AG10803 (cell line): ENCODE measurements around the gene COL6A2.

Experiments used
- DNase-seq: peaks from one replicate; pipeline ENCODE4 v3.0.0; 2010; ENCODE audit warnings: low read depth
- H3K4me3 ChIP-seq: 2 replicates; pipeline ENCODE4 v1.5.1; 2011; ENCODE audit warnings: mild to moderate bottlenecking, low read length, control low read depth
- TF ChIP-seq, protein P1 (sequence below): conservative IDR thresholded peaks from 2 replicates; pipeline ENCODE4 v1.5.1; 2011; ENCODE audit warnings: mild to moderate bottlenecking, low read length, control low read depth, inconsistent platforms

The COL6A2 gene

DNA sequence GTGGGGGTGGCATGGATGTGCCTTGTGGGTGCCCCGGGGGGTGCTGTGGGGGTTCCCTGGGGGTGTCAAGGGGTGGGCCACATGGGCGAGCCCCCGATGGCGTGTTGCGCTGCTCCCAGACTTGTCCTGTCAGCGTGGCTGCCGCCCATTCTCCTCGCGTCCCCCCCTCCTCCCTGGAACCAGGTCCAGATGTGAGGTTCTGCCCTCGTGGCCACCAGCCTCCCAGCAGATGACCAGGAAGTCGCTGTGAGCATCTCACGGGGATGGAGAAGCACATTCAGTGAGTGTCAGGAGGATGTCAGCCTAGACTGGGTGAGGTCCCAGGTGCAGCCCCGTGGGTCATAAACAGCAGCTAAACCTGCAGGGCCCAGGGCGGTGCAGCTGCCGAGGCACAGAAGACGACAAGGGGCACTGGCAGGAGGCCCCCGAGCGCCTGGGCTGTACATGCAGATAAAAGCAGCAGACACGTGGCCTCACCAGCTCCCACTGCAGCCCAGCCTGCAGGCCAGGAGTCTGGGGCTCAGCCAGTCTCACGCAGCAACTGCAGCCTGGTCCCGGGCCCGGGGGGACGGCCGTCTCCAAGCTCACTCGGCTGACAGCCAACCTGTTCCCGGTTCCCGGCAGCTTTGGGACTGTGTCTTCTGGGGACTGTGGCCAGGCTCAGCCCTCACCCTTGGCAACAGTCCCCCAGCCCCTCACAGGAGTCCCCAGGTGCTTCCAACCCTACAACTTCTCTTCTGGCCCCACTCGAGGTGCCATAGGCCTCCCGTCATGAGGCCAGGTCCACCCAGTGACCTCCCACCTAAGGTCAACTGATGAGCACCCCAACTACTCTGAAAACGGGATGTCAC is 17.5 kb upstream of the COL6A2 start:
- no peak overlapping the region for H3K4me3 ChIP-seq
- peak; percentile 61 for DNase-seq
- TF ChIP-seq, protein P1, sequence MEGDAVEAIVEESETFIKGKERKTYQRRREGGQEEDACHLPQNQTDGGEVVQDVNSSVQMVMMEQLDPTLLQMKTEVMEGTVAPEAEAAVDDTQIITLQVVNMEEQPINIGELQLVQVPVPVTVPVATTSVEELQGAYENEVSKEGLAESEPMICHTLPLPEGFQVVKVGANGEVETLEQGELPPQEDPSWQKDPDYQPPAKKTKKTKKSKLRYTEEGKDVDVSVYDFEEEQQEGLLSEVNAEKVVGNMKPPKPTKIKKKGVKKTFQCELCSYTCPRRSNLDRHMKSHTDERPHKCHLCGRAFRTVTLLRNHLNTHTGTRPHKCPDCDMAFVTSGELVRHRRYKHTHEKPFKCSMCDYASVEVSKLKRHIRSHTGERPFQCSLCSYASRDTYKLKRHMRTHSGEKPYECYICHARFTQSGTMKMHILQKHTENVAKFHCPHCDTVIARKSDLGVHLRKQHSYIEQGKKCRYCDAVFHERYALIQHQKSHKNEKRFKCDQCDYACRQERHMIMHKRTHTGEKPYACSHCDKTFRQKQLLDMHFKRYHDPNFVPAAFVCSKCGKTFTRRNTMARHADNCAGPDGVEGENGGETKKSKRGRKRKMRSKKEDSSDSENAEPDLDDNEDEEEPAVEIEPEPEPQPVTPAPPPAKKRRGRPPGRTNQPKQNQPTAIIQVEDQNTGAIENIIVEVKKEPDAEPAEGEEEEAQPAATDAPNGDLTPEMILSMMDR = no peak

DNA sequence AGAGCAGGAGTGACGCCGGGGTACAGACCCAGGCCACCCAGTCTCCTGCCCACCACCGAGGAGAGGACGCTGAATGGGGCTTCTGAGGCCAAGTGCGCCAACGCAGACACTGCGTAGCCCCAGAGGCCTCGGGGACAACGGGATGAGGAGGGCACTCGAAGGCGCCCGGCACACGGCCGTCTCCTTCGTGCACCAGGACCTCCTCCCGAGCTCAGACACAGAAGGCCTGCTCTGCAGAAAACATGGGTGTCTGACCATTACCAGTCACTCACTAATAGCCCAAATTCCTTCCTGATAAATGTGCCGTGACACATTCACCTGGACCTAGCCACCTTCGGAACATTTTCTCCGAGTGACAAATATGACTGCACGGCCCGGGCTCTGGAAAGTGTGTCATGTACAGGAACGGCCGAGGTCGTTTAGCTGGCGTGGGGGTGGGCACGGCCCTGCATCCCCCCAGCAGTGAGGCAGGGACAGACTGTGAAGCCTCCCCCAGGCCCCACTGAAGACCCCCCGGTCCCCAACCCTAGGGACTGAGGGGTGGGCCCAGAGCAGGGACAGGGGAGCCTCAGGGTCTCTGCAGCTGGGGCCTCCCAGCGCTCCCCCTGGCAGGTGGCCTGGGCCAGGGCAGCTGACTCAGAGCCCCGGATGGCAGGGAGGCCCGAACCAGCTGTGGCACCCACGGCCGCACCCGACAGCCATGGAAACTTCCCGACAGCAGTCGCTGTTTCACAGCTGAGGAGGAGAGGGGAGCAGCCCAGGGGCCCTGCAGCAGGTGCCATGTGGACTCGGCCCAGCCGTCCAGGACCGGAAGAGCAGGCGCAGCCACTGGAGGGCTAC is 16.7 kb upstream of the COL6A2 start:
- TF ChIP-seq, protein P1 = peak; percentile 22; the same call in 1 of the 2 replicates
- no peak overlapping the region for H3K4me3 ChIP-seq
- DNase-seq = peak; percentile 67

DNA sequence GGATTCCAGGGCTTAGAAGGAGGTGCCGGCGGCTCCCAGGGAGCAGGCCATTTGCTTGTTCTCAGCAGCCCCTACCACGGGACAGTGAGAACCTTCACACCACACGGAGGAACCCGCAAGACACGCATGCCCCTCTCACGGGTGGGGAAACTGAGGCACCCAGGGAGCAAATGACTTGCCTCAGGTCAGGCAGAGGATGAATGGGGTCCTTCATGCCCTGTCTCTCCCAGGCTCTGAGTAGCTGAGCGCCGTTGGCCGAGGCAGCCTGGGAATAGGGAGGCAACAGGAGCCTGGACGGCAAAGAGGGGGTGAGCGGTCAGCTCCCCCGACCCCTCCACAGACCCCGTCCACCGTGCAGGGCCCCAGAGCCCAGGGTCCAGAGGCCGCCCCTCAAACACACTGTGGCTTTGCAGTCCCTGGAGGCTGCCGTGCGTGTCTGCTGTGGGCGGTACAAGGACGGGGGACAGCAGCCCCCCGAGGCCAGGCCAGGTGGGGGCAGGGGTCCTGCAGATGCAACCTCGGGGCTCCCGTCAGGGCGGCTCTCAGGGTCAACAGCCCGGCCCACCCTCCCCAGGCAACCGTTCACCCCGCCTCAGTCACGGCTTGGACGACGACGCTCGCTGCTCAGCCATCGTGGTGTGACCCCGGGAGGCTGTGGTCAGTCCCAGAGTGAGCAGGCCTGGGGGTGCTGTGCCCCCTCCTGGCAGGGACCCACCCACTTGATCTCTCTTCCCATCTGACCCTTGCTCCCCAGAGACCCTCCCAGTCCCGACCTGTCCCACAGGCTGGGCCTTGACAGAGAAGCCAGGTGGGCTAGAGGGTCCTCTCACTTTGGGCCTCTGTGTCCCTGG is 15.8 kb upstream of the COL6A2 start:
- DNase-seq = no peak
- H3K4me3 ChIP-seq = no peak overlapping the region
- TF ChIP-seq, protein P1 = no peak

DNA sequence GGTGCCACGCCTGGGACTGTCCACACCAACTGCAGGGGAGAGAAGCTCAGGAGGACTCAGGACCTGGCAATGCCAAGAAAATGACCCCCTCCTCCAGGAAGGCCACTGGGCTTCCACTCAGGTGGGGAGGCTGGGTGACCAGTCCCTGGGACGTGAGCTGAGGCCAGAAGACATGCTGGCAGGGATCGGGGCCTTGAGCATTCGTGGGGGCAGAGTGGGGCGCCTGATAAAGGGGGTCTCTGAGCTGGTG is 15.3 kb upstream of the COL6A2 start:
- TF ChIP-seq, protein P1 = no peak
- no peak for DNase-seq
- H3K4me3 ChIP-seq = no peak overlapping the region

DNA sequence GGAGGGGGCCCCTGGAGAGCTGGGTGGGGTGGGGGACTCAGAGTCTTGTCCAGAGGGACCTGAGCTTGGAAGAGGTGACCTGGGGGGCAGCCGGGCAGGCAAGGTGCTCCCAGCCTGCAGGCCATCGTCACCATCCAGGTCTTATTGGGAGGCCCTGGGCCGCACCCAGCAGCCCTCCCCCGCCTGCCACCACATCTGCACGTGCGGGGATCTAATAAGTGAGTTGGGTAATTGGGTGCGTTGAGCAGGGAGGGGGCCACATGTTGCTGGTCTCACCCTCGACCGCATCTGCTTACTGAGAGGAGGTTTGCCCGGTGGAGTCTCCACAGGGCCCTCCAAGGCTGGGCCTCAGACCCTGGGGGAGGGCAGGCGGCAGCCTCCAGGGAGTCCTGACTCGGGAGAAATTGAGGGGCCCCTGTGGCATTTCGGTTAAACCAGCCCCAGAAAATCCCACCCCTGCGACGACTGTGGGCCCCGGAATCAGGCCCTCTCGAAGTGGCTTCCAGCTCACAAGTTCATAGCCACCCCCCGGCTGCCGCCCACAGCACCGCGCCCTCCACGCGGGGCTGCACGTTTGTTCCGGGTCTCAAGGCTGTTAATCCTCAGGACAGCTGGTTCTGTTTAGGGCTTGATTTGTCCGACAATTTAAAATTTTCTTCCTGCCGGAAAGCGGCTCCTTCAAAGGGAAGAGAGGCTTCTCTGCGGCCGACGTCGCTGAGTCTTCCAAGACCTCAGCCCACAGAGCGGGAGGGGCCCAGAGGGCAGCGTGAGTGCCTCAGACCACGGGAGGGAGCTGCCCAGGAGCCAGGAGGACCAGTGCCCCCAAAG is 14.7 kb upstream of the COL6A2 start:
- DNase-seq = peak; percentile 91
- TF ChIP-seq, protein P1 = 0 out of 2 replicates have a peak, but pooled peaks have one; percentile 13
- H3K4me3 ChIP-seq = no peak overlapping the region

DNA sequence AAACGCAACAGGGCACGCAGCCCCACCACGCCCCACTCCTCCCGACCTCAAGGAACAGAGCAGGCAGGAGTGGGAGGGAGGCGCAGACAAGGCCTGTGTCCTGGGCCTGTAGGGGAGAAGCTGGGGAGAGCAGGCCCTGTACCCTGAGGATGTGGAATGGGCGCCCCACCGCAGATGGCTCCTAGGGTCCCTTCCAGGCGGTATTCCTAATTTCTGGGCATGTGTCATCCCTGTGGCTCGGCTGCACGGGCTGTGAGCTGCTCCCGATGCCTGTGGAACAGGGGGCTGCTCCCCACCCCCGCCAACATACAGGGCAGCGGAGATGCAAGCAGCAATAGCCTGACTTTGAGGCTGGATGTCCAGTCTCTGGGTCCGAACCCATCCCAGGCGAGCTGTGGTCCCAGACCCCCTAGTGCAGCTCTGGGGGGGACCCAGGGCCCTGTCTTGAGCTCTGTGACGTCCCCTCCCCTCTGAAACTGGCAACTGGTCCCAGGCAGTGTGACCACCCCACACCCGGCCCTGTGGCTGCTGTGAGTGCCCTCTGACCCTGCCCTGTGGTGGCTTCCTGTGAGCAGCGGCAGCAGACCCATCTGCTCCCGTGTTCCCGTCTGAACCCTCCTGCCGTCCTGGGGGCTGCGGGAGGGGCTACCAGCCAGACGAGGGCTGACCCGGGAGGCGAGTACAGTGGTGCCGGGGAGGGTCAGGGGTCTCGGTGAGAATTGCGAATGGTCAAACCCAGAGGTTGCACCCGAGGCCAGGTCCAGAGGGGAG is 13.9 kb upstream of the COL6A2 start:
- H3K4me3 ChIP-seq = no peak overlapping the region
- TF ChIP-seq, protein P1 = no peak
- no peak for DNase-seq
